OCI-LY3 (cell line): ENCODE data around the gene POU2AF2.

Experiments used
- H2AFZ ChIP-seq: fragments of 200-600, 300-600 bp; shearing (Covaris generic); 2 replicates; pipeline ENCODE4 v1.6.0; 2014; ENCODE audit warnings: antibody characterized with exemption, low read depth, low read length
- H3K27ac ChIP-seq: fragments of 200-600, 300-600 bp; sonication (generic); 2 replicates; pipeline ENCODE4 v1.5.1; 2014; ENCODE audit warnings: mild to moderate bottlenecking, low read length, moderate library complexity, mixed read lengths
- H3K27me3 ChIP-seq: fragments of 200-600, 300-600 bp; sonication (generic); 2 replicates; pipeline ENCODE4 v1.6.1; 2014; ENCODE audit warnings: low read depth, low read length, mixed read lengths
- H3K36me3 ChIP-seq: fragments of 200-600, 300-600 bp; sonication (generic); replicated peaks from 2 replicates; pipeline ENCODE3; 2014; ENCODE audit warnings: low read depth, low read length, mixed read lengths
- H3K4me1 ChIP-seq: fragments of 300-600, 200-600 bp; sonication (generic); 2 replicates; pipeline ENCODE4 v1.6.1; 2014; ENCODE audit warnings: low read length, mixed read lengths
- H3K4me2 ChIP-seq: fragments of 200-600, 300-600 bp; sonication (generic); 2 replicates; pipeline ENCODE4 v1.6.1; 2014; ENCODE audit warnings: low read length, mixed read lengths
- H3K4me3 ChIP-seq: fragments of 300-600, 200-600 bp; sonication (generic); 2 replicates; pipeline ENCODE4 v1.5.1; 2014; ENCODE audit warnings: antibody characterized with exemption, mild to moderate bottlenecking, low read length, moderate library complexity
- H3K79me2 ChIP-seq: fragments of 300-600, 200-600 bp; shearing (Covaris generic); 2 replicates; pipeline ENCODE4 v1.6.1; 2014; ENCODE audit warnings: mild to moderate bottlenecking, low read length, mixed read lengths
- H3K9ac ChIP-seq: fragments of 300-600, 200-600 bp; shearing (Covaris generic); 2 replicates; pipeline ENCODE4 v1.6.0; 2014; ENCODE audit warnings: mild to moderate bottlenecking, low read length, moderate library complexity
- H3K9me3 ChIP-seq: fragments of 200-600, 300-600 bp; shearing (Covaris generic); 2 replicates; pipeline ENCODE4 v1.6.1; 2014; ENCODE audit warnings: low read length, mixed read lengths; ENCODE audit not compliant: insufficient read depth
- H4K20me1 ChIP-seq: fragments of 200-600, 300-600 bp; sonication (generic); 2 replicates; pipeline ENCODE4 v1.6.1; 2016; ENCODE audit warnings: low read length, mixed read lengths; ENCODE audit not compliant: insufficient read depth
- EZH2phosphoT487 ChIP-seq: fragments of 200-600 bp; shearing (Covaris generic); IDR thresholded peaks from 2 replicates; pipeline ENCODE4 v1.6.1; 2018; ENCODE audit warnings: antibody characterized with exemption, mixed run types, low read depth
- TF ChIP-seq, protein P1 (sequence below): fragments of 200-600, 300-600 bp; sonication (generic); IDR thresholded peaks from 2 replicates; pipeline ENCODE4 v1.5.1; 2014; ENCODE audit warnings: antibody characterized with exemption, low read length, low read depth

The POU2AF2 gene

DNA sequence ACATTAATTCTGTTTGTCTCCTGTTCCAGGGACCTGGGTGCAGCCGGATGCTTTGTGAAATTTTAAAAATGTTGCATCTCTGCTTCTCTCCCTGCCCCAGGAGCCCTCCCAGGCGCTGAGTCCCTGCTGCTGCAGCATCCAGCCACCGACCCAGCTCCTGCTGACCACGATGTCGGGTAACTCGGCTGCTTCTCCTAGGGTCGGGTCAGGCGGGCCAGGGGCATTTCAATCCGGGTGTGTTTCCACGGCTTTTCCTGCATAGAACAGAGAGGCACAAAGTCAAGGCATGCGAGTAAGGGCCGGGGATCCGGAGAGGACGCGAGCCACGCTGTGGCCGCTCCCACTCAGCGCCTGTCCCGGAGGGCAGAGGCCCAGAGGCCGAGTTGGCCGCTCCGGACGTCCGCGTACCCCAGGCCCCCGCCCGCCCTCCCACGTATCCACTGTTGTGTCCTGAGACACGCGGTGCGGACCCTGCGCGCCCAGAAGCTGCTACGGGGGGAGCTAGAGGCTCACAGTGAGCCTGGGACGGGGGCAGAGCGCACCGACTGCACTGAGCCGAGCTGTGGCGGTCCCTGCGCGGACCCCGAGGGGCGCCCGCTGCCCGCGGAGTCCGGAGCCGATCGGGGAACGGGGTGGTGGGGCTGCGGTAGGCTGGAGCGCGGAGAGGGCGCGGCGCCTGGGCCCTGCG lies 53.0 kb downstream of the POU2AF2 start, which contains the start of gene POU2AF3:
Gene POU2AF3 (plus strand): TSS at position 134 of the 688 bp plus-strand sequence. CDS start 36 bp downstream, at position 170.
- Histone ChIP-seq H3K4me3 (peak within 1 kb of the TSS; percentile 54), H3K27me3 (no peaks in the 10 kb centered on the region), H3K27ac (no peak within 1 kb of the TSS), H3K9ac (peak within 1 kb of the TSS; percentile 21; the same call in 1 of the 2 replicates), H3K36me3 (no peaks in the 10 kb centered on the region), H4K20me1 (no peaks in the 10 kb centered on the region), H3K4me2 (peak within 1 kb of the TSS; percentile 38), H3K4me1 (peaks cover 35% of the 10 kb centered on the region), H3K9me3 (no peaks in the 10 kb centered on the region), H2AFZ (no peak within 1 kb of the TSS), H3K79me2 (no peaks in the 10 kb centered on the region)
- TF ChIP-seq EZH2phosphoT487, result no peak
- TF ChIP-seq, protein P1, sequence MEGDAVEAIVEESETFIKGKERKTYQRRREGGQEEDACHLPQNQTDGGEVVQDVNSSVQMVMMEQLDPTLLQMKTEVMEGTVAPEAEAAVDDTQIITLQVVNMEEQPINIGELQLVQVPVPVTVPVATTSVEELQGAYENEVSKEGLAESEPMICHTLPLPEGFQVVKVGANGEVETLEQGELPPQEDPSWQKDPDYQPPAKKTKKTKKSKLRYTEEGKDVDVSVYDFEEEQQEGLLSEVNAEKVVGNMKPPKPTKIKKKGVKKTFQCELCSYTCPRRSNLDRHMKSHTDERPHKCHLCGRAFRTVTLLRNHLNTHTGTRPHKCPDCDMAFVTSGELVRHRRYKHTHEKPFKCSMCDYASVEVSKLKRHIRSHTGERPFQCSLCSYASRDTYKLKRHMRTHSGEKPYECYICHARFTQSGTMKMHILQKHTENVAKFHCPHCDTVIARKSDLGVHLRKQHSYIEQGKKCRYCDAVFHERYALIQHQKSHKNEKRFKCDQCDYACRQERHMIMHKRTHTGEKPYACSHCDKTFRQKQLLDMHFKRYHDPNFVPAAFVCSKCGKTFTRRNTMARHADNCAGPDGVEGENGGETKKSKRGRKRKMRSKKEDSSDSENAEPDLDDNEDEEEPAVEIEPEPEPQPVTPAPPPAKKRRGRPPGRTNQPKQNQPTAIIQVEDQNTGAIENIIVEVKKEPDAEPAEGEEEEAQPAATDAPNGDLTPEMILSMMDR, result no peak

DNA sequence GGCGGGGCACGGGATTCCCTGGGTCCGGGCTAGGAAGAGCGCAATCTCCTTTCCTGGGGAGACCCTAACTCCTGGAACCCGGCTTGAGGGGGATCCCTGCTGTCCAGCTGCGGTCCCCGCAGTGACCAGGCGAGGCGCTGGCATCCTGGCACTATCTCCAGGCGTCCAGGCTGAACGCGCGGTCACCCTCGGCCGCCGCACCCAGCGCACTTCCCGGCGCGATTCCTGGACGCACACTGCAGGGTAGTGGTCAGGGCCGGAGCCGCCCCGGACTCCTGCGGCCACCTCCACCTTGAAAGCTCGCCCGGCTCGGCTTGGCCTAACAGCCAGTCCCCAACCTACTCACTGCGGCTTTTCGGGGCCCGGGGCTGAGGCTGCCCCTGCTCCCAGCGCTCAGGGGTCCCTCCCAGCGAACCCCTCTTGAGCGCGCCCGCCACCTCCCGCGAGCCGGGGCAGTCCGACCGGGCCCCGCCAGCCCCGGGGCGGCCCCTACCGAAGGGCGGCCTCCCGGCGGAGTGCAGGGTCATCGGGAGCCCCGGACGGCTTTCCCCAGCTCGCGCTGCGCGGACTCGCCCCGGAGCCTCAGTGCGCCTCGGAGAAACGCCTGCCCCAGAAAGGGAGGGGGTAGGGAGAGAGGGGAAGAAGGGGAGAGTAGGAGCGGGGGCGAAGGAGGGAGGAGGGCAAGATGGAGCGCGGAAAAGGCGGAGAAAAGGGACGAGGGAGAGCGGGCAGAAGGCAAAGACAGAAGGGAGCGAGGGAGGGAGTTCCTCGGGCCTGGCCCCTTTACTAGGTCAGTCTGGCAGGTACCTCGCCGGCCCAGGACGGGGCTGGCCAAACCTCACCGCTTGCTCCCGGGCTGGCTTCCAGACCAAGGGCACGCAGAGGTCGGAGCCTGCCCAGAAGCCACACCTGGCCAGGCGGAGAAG lies 53.8 kb downstream of the POU2AF2 start:
- peak overlapping the region; percentile 21; the same call in 1 of the 2 replicates for H3K9ac ChIP-seq
- H3K4me2 ChIP-seq, result peak overlapping the region; percentile 38
- H3K4me1 ChIP-seq, result peaks cover 37% of the 10 kb centered on the region
- no peaks in the 10 kb centered on the region for H3K27me3 ChIP-seq
- peak overlapping the region; percentile 54 for H3K4me3 ChIP-seq
- TF ChIP-seq, protein P1, result no peak
- no peak for TF ChIP-seq EZH2phosphoT487
- H3K27ac ChIP-seq, result no peak overlapping the region
- no peaks in the 10 kb centered on the region for H4K20me1 ChIP-seq
- no peaks in the 10 kb centered on the region for H3K36me3 ChIP-seq
- no peak overlapping the region for H2AFZ ChIP-seq
- H3K79me2 ChIP-seq, result no peaks in the 10 kb centered on the region
- no peaks in the 10 kb centered on the region for H3K9me3 ChIP-seq

DNA sequence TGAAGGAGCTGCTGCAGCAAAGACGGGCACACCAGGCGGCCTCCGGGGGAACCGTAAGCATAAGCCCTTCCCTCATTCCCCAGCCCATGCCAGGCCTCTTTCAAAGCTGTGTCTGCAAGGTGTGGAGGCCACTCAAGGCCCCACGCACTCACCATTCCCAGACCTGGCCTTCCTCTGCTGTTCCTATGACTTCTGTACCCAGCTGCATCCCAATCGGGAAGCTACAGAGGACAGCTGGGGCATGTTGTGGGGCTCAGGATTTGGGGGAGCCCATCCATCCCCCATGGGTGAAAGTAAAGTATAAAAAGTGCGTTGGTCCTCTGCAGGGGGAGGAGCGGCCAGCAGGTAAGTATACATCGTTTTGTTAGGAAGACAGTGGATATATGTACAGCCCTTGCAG lies 55.0 kb downstream of the POU2AF2 start:
- no peaks in the 10 kb centered on the region for H3K27me3 ChIP-seq
- no peaks in the 10 kb centered on the region for H3K9me3 ChIP-seq
- H3K4me1 ChIP-seq, result peaks cover 39% of the 10 kb centered on the region
- no peaks in the 10 kb centered on the region for H3K79me2 ChIP-seq
- H3K27ac ChIP-seq, result no peak overlapping the region
- no peak overlapping the region for H2AFZ ChIP-seq
- H3K36me3 ChIP-seq, result no peaks in the 10 kb centered on the region
- H4K20me1 ChIP-seq, result no peaks in the 10 kb centered on the region
- H3K4me2 ChIP-seq, result peak overlapping the region; percentile 41
- TF ChIP-seq, protein P1, result no peak
- TF ChIP-seq EZH2phosphoT487, result no peak
- no peak overlapping the region for H3K4me3 ChIP-seq
- H3K9ac ChIP-seq, result no peak overlapping the region
